ENCODE data around the gene PLA1A. TPM values are rescaled to one million over a fixed set of nuclear protein-coding genes. Genes with fewer than 3 reads are reported as not detected.
"Not testable (repeated sequence)": the region's sequence is repeated elsewhere in the genome, so short reads cannot be mapped to it uniquely, and the experiment has no call there.

Gene PLA1A
- total RNA-seq (2014; rRNA removed; shearing (Covaris generic)), result not detected in 2 replicates

DNA sequence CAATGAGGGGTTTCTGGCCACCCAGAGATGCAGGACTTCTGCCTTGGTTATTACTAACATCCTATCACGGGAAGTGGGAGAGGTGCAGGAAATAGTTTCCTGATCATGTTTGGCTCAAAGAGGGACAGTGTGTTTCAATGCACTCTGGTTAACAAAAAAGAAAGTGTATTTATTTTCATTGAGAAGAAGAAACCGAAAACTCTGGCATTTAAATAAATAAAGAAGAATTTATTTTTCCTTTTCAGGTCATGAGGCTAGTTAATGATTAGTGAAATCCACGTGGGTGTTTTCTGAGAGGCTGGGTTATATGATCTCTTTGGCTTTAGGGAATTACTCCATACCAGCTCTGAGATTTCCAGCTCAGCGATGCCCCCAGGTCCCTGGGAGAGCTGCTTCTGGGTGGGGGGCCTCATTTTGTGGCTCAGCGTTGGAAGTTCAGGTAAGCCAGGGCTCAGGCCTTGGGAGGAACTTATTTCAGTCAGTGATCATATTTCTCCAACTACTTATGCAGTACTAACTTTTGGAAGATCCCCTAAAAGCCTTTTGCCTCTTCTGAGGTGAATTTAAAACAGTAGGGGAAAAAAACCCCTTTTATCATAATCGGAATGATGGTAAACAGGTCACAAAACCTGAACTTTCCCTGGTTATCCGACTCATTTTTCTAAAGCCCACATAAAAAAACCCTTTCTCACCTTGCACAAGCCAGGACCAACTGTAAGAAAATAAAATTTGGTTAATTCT, at the start of gene PLA1A:
TSS of gene PLA1A (plus strand) at position 338 of the 741 bp plus-strand sequence. CDS start at position 367, 29 bp downstream.
- no peak for DNase-seq (ENCODE audit: low spot score)

- DNase-seq (ENCODE audit: low spot score), result no peak
Measured at GRCh38 chr3:119548341-119548740, 49.3 kb upstream of the PLA1A start.

GRCh38 chr3:119550192-119550910, 47.3 kb upstream of the PLA1A start:
- DNase-seq (ENCODE audit: low spot score), result no peak

DNA sequence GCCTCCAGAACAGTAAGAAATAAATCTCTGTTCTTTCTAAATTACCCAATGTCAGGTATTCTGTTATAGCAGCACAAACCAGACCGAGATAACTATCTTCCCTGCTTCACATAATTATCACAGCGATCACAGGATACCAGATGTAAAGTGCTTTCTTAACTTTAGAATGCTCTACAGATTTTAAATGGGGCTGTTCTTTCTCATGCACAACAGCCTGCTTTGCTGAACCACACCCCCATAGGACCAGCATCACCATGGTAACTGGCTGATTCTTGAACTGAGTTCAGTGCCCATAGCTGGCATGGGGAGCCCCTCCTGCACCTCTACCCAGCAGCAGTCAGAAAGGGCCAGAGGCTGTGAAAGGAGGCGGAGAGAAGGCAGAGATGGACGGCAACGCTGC, 46.1 kb upstream of the PLA1A start:
- no peak for DNase-seq (ENCODE audit: low spot score)

DNA sequence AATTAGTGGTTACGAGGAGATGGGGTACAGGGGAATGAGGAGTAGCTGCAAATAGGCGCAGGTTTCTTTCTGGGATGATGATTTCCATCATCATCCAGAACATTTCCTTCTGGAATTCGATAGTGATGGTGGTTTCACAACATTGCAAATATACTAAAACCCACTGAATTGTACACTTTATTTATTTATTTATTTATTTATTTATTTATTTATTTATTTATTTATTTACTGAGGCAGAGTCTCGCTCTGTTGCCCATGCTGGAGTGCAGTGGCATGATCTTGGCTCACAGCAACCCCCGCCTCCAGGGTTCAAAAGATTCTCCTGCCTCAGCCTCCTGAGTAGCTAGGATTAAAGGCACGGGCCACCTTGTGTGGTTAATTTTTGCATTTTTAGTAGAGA, 44.8 kb upstream of the PLA1A start:
- not testable (repeated sequence) for DNase-seq (ENCODE audit: low spot score)

DNA sequence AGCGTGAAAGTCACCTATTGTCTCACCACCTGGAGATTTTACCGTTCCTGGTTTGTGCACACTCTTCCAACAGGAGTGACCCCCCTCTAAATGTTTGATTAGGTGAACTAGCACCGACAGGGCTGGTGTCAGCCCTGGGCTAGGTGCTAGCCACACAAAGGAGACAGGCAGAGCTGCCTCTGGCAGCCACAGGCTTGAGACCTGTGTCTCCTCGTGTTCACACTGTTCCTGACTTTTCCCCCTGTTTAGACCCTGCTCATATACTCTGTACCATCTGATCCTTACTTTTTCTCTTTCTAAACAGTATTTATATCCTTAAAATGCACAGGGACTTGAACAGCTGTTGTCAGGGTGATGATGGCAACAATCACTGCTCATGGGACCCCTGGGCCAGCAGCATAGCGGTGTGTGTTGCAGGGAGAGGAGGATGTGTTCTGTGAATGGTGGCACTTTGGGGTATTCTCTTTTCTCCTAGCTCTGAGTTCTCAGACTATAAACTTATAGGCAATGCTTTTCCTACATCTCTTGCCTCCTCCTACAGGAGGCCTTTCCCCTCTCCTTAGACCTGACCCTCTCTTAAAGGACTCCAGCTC, 43.8 kb upstream of the PLA1A start:
- DNase-seq (ENCODE audit: low spot score), result no peak

DNA sequence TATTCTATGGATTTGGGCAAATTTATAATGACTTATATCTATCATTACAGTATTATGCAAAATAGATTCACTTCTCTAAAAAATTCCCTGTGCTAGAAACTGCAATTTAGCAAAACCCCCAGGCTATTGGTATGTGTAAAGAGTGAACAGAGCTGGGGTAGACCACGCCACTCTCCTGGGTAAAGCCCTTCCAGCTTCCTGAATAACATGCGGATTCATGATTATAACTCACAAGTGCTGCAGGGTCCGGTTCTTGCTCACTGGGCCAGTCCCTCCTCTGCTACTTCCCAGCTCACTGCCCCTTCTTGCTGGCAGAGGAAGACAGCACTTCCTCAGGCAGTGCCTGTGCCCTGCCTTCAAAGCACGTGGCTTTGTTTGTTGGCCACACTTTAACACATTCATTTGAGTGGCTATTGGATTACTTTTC, 42.4 kb upstream of the PLA1A start:
- DNase-seq (ENCODE audit: low spot score), result no peak

DNA sequence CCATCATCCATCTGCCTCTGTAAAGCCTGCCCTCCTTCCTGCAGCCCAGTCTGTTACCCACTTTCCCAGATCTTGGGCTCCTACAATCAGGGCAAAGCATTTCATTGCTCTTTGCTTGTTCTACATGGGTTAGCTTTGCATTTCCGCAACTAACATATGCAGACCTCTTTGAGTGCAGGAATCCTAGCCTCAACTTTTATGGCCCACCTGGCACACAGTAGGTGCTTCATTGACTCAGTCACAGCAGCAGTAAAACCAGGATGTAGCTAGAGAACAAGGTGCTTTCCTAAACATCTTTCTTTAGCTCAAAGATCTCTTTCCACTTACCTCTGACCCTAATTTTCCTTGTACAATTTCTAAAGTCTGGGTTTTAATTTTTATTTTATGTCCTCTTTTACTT, 41.8 kb upstream of the PLA1A start:
- no peak for DNase-seq (ENCODE audit: low spot score)

GRCh38 chr3:119557192-119557876, 40.4 kb upstream of the PLA1A start:
- no peak for DNase-seq (ENCODE audit: low spot score)

- no peak for DNase-seq (ENCODE audit: low spot score)
Measured at GRCh38 chr3:119557877-119558269, 39.8 kb upstream of the PLA1A start.

DNA sequence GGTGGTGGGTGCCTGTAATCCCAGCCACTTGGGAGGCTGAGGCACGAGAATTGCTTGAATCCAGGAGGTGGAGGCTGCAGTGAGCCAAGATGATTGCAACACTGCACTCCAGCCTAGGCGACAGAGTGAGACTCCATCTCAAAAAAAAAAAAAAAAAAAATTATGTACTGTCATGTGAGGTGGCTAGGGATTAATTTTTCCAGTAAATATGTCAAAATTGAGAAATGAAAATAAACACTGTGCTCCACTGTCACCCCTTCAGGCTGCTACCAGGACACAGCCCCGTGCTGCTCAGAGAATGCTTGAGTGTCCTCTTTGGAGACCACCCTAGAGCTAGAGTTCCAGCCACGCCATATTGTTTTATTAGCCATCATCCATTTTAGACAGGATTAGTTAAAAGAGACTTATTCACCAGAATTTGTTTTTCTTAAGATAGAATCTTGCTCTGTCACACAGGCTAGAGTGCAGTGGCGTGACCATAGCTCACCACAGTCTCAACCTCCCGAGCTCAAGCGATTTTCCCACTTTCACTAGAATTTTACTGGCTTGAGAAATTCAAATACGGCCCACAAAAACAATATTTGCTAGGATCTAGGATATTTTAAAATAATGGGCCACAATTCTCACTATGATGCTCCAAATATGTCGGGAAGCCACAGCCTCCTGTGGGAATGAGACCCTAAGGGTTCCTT, 38.9 kb upstream of the PLA1A start:
- no peak for DNase-seq (ENCODE audit: low spot score)

- peak; percentile 73 for DNase-seq (ENCODE audit: low spot score)
Measured at GRCh38 chr3:119559441-119559963, 38.2 kb upstream of the PLA1A start, which contains the start of gene CD80. TSS of gene CD80 (minus strand) at chr3:119559614. CDS start at chr3:119557728, 1,886 bp downstream.

- DNase-seq (ENCODE audit: low spot score), result no peak
Measured at GRCh38 chr3:119560160-119560559, 37.5 kb upstream of the PLA1A start.

DNA sequence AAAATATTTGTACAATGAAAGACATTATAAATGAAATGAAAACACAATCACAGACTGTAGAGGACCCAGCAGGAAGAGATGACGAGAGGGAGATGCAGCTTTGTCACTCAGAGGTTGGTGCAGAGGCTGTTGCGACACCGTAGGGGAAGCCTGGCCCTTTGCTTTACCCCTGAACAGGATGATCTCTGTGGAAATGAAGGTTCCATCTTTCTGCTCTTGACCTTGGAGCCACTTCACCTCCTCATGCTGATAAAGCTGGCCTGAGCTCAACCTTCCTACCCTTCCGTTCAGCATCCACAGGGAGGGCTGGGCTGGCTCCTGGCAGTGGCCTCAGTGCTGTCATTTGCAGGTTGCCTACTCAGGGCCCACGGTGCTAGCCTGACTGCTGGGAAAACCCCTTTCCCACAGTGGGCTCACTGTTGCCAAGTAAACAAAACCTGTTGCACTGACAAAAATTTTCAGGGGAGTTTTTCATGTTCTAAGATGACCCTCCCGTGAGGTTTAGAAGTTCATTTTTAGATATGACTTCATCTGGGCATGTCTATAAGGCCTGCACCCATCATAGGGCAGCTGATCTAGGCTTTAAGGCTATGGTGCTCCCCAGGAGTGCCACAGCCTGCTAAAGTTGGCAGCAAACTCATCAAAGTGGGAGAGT, 35.3 kb upstream of the PLA1A start:
- no peak for DNase-seq (ENCODE audit: low spot score)

DNA sequence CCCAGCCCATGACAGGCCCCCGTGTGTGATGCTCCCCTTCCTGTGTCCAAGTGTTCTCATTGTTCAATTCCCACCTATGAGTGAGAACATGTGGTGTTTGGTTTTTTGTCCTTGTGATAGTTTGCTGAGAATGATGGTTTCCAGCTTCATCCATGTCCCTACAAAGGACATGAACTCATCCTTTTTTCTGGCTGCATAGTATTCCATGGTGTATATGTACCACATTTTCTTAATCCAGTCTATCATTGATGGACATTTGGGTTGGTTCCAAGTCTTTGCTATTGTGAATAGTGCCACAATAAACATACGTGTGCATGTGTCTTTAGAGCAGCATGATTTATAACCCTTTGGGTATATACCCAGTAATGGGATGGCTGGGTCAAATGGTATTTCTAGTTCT, 34.4 kb upstream of the PLA1A start:
- DNase-seq (ENCODE audit: low spot score), result not testable (repeated sequence)

- DNase-seq (ENCODE audit: low spot score), result no peak
Measured at GRCh38 chr3:119569156-119569555, 28.5 kb upstream of the PLA1A start.

DNA sequence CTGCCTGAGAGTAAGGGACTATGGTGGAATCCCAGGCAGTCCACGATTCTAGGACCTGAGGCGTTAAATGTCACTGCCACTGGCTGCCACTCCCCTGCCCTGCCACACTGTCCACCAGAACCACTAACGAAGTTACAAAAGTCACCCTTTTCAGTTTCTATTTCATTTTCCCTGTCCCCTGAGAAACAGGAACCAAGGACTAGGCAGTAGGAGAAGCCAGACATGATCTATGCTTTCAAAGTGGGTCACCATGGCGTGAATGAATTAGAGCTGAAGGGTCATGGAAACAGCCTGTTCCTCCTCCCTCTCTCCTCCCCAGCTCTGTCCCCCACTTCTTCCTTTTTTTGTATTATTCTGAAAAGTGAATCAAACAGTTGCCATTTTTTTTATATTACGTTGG, 27.5 kb upstream of the PLA1A start:
- no peak for DNase-seq (ENCODE audit: low spot score)

GRCh38 chr3:119571230-119571629, 26.5 kb upstream of the PLA1A start:
- DNase-seq (ENCODE audit: low spot score), result no peak

DNA sequence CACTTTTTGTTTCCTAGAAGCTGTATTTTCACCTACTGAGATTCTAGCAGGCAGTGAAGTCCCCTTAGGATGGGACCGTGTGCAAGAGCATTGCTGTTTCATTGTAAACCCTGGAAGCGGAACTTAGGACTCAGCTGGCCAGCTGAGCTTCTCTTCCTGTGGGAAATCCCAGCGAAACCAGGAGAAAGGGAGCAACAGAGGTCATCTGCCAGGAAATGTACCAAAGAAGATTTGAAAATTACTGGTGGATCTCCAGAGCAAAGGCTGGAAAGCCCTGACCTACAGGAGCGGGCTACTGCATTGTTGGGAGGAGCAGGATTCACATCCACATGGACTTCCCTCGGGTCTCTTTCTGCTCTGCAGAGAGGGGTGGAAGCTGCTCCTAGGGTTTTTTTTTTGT, 26.0 kb upstream of the PLA1A start:
- DNase-seq (ENCODE audit: low spot score), result no peak

GRCh38 chr3:119575507-119575906, 22.2 kb upstream of the PLA1A start:
- no peak for DNase-seq (ENCODE audit: low spot score)
